OCI-LY1 (cell line): ENCODE data around the gene PLEKHG3.

Experiments used
- EZH2 ChIP-seq: fragments of 200-600 bp; sonication (generic), shearing (Covaris generic); IDR thresholded peaks from 2 replicates; pipeline ENCODE4 v1.8.0; 2017; ENCODE audit warnings: borderline replicate concordance, mixed run types, mild to moderate bottlenecking, antibody characterized with exemption, low read length, moderate library complexity, mixed read lengths
- TF ChIP-seq, protein P1 (sequence below): fragments of 200-600 bp; sonication (generic), shearing (Covaris generic); IDR thresholded peaks from 2 replicates; pipeline ENCODE4 v1.5.1; 2017; ENCODE audit warnings: mild to moderate bottlenecking, antibody characterized with exemption, low read length, moderate library complexity, mixed read lengths

GRCh38 chr14:64734990-64735389 lies 30.8 kb downstream of the PLEKHG3 start:
- TF ChIP-seq, protein P1, sequence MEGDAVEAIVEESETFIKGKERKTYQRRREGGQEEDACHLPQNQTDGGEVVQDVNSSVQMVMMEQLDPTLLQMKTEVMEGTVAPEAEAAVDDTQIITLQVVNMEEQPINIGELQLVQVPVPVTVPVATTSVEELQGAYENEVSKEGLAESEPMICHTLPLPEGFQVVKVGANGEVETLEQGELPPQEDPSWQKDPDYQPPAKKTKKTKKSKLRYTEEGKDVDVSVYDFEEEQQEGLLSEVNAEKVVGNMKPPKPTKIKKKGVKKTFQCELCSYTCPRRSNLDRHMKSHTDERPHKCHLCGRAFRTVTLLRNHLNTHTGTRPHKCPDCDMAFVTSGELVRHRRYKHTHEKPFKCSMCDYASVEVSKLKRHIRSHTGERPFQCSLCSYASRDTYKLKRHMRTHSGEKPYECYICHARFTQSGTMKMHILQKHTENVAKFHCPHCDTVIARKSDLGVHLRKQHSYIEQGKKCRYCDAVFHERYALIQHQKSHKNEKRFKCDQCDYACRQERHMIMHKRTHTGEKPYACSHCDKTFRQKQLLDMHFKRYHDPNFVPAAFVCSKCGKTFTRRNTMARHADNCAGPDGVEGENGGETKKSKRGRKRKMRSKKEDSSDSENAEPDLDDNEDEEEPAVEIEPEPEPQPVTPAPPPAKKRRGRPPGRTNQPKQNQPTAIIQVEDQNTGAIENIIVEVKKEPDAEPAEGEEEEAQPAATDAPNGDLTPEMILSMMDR, result no peak
- TF ChIP-seq EZH2, result no peak
